MCF 10A (cell line): ENCODE results near the gene BCL2L11. TPM values are rescaled to one million over a fixed set of nuclear protein-coding genes. Genes with fewer than 3 reads are reported as not detected.
A peak's percentile ranks its signal among the peaks of the same experiment; 100 is the strongest.

Experiments
- BruUV-seq: library from RNA; stranded (reverse); fragments of 400-500 nt; replicated peaks from 2 replicates; lab custom pipeline; 2021; lab: Mats Ljungman, UMichigan
- CTCF ChIA-PET: fragments of 300-600 bp; sonication (Branson Sonifier 250); formaldehyde crosslinking; extraction: SDS; loops from one replicate; lab custom pipeline; 2021; ENCODE audit warnings: antibody characterized with exemption, inconsistent platforms; lab: Yijun Ruan, JAX
- POLR2A ChIA-PET: fragments of 300-600, 350-650 bp; sonication (Branson Sonifier 250); formaldehyde crosslinking; extraction: SDS; loops from one replicate; lab custom pipeline; 2020; ENCODE audit warnings: antibody characterized with exemption, inconsistent platforms; lab: Yijun Ruan, JAX
- DNase-seq: peaks from one replicate; pipeline ENCODE4 v3.0.0-alpha.2; 2018; ENCODE audit not compliant: unreplicated experiment
- H3K27ac Mint-ChIP-seq: one replicate; pipeline ENCODE4 v1.8.0; 2022; ENCODE audit warnings: mild to moderate bottlenecking, low read depth, mixed read lengths; ENCODE audit not compliant: unreplicated experiment
- H3K27me3 Mint-ChIP-seq: one replicate; pipeline ENCODE4 v1.8.0; 2022; ENCODE audit warnings: mixed read lengths; ENCODE audit not compliant: insufficient read depth, unreplicated experiment
- H3K36me3 Mint-ChIP-seq: one replicate; pipeline ENCODE4 v1.8.0; 2022; ENCODE audit warnings: mild to moderate bottlenecking, moderate library complexity, mixed read lengths; ENCODE audit not compliant: insufficient read depth, unreplicated experiment
- H3K4me1 Mint-ChIP-seq: one replicate; pipeline ENCODE4 v1.8.0; 2022; ENCODE audit warnings: mixed read lengths; ENCODE audit not compliant: insufficient read depth, unreplicated experiment
- H3K4me3 Mint-ChIP-seq: one replicate; pipeline ENCODE4 v1.8.0; 2022; ENCODE audit warnings: mild to moderate bottlenecking, moderate library complexity, mixed read lengths; ENCODE audit not compliant: unreplicated experiment
- H3K9me3 Mint-ChIP-seq: one replicate; pipeline ENCODE4 v1.8.0; 2022; ENCODE audit warnings: mixed read lengths; ENCODE audit not compliant: unreplicated experiment
- CTCF ChIP-seq: fragments of 200-600 bp; IDR thresholded peaks from one replicate; pipeline ENCODE4 v1.8.0; 2022; ENCODE audit warnings: antibody characterized with exemption, mild to moderate bottlenecking; ENCODE audit not compliant: unreplicated experiment
- intact Hi-C: fragments of 100-400 bp; cut with micrococcal nuclease; formaldehyde crosslinking; loops from 2 replicates; pipeline ENCODE4 v1.14.1; 2022
- total RNA-seq: library from RNA; stranded (reverse); gene quantifications from 2 replicates; pipeline ENCODE4 v1.2.3, GENCODE V29; 2022

BCL2L11 gene
- total RNA-seq, 1 experiment from 2014 or later = 5.8 TPM

GRCh38 chr2:111117598-111118480, 2.9 kb upstream of the BCL2L11 start:
- TF ChIP-seq CTCF = no peak
- ChIA-PET CTCF (interaction anchor here (0.6 to 2.0 kb wide), 10 partner anchors 14 to 577 kb away, joined by 3 to 16 read pairs (median 4); no protein-coding TSS in a partner anchor), POLR2A (interaction anchor here (0.8 to 1.6 kb wide), 5 partner anchors 8 to 542 kb away, joined by 3 to 4 read pairs (median 4); no protein-coding TSS in a partner anchor)
- peaks cover 13% of the 10 kb centered on the region for H3K36me3 Mint-ChIP-seq
- H3K4me1 Mint-ChIP-seq = peaks cover 8% of the 10 kb centered on the region
- no peaks in the 10 kb centered on the region for H3K9me3 Mint-ChIP-seq
- peak overlapping the region; percentile 78 for H3K4me3 Mint-ChIP-seq
- DNase-seq = peak; percentile 72
- H3K27ac Mint-ChIP-seq = no peak overlapping the region
- intact Hi-C loops = loop anchor here (1.0 to 5.0 kb wide), 4 partner anchors 305 to 581 kb away; no protein-coding TSS in a partner anchor
- no TSS peak for BruUV-seq
- no peaks in the 10 kb centered on the region for H3K27me3 Mint-ChIP-seq

- Mint-ChIP-seq H3K4me1 (peaks cover 8% of the 10 kb centered on the region), H3K27ac (no peak overlapping the region), H3K9me3 (no peaks in the 10 kb centered on the region), H3K36me3 (peaks cover 19% of the 10 kb centered on the region), H3K27me3 (no peaks in the 10 kb centered on the region), H3K4me3 (peak overlapping the region; percentile 78)
- ChIA-PET POLR2A (no interaction called here), CTCF (interaction anchor here (0.6 kb wide), 1 partner anchor 577 kb away, joined by 4 read pairs; no protein-coding TSS in a partner anchor)
- intact Hi-C loops = loop anchor here (5.0 kb wide), 1 partner anchor 339 kb away; no protein-coding TSS in a partner anchor
- TF ChIP-seq CTCF = no peak
- no peak for DNase-seq
- BruUV-seq = no TSS peak
Measured at GRCh38 chr2:111118481-111118980, 2.2 kb upstream of the BCL2L11 start.

DNA sequence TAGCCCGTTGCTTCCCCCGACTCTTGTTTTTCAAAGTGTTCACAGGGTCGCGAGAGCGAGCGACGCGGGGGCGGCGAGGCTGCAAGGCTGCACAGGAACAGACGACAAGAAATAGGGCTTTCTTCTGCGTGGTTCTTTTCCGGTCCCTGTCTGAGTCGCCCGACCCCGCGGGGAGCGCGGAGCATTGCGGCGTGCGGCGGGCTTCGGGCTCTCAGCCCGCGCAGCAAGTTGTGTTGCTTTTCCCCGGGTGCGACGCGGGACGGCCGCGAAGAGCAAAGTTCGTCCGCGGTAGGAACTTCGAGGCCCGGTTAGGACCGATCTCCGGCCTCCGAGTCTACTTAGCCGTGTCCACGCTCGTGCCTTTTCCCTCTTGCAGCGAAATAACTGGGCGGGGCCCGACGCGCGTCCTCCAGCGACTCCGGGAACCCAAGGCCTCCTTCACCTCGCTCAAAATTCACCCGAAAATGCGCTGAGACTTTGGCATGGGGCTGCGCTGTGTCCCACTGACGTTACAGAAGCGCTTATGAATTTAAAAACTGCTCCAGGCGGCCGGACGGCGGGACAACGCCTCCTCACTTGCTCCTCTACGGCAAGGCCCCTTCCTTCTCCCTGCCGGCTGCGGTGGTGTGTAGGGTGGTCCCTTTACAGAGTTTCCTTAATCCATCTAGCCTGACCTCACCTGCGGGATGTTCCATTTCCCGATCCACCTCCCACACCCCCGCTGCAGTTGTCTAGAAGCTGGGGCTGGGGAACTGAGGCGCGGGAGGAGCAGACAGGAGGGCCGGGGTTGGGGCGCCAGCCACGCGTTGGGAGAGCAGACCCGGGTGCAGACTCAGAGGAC, 1.5 kb upstream of the BCL2L11 start:
- CTCF ChIA-PET = no interaction called here
- no TSS peak for BruUV-seq

More for the DNA sequence above, 1.5 kb upstream of the BCL2L11 start:
- POLR2A ChIA-PET = interaction anchor here (0.9 to 2.4 kb wide), 5 partner anchors 20 to 307 kb away, joined by 3 to 25 read pairs (median 14); no protein-coding TSS in a partner anchor
- H3K27ac Mint-ChIP-seq = peak overlapping the region; percentile 93
- peaks cover 26% of the 10 kb centered on the region for H3K36me3 Mint-ChIP-seq
- H3K27me3 Mint-ChIP-seq = no peaks in the 10 kb centered on the region
- intact Hi-C loops = loop anchor here (5.0 kb wide), 1 partner anchor 338 kb away; no protein-coding TSS in a partner anchor
- no peak for DNase-seq
- H3K4me3 Mint-ChIP-seq = no peak overlapping the region
- H3K4me1 Mint-ChIP-seq = peaks cover 8% of the 10 kb centered on the region
- no peak for TF ChIP-seq CTCF
- H3K9me3 Mint-ChIP-seq = no peaks in the 10 kb centered on the region
